HG03025 (cell line): ENCODE data around the gene SPTLC2.
A peak's percentile ranks its signal among the peaks of the same experiment; 100 is the strongest.
"Not testable (repeated sequence)": the region's sequence is repeated elsewhere in the genome, so short reads cannot be mapped to it uniquely, and the experiment has no call there.

Source experiments
- ATAC-seq: cut with Tn5 transposase; IDR thresholded peaks from one replicate; pipeline ENCODE4 v1.9.1; 2021; ENCODE audit warnings: mild to moderate bottlenecking, moderate library complexity; ENCODE audit not compliant: unreplicated experiment, low FRiP score

The SPTLC2 gene

DNA sequence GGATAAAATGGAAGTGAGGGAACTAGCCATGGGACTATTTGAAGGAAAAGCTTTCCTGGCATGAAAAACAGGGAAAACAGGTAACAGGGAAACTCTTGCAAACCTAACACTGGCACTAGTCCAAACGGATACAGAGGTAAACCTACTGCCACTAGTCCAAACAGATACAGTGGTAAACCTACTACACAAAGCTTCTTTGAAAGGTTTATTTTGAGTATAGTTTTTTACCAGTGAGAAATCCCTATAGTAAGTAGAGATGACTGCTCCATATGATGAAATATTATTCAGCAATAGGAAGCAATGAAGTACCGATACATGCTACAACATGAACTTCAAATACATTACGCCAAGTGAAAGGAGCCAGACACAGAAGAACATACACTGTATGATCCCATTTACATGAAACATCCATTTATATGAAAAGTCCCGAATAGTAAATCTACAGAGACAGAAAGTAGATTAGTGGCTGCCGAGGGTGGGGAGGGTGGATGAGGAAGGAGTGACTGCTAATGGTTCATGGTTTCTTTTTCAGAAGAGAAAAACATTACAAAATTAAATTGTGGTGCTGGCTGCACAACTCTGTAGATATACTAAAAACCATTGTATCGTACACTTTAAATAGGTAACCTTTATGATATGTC, 25.5 kb downstream of the SPTLC2 start:
- no peak for ATAC-seq

DNA sequence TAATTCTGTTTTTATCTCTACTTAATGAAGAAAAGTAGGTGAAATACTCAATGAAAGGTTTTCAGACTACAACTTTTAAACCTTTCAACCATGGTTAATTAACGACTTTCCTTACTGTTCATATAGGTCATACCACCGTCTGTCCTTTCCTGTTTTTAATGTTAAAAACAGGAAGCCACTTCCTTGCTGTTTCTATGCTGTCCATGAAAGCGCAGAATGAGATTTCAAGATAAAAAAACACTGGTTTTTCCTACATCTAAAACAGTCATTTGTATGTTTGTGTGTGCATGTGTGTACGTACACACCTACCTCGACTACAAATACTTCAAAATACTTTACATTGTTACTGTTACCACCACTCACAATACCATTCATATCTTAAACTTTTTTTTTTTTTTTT, 27.3 kb downstream of the SPTLC2 start:
- no peak for ATAC-seq

DNA sequence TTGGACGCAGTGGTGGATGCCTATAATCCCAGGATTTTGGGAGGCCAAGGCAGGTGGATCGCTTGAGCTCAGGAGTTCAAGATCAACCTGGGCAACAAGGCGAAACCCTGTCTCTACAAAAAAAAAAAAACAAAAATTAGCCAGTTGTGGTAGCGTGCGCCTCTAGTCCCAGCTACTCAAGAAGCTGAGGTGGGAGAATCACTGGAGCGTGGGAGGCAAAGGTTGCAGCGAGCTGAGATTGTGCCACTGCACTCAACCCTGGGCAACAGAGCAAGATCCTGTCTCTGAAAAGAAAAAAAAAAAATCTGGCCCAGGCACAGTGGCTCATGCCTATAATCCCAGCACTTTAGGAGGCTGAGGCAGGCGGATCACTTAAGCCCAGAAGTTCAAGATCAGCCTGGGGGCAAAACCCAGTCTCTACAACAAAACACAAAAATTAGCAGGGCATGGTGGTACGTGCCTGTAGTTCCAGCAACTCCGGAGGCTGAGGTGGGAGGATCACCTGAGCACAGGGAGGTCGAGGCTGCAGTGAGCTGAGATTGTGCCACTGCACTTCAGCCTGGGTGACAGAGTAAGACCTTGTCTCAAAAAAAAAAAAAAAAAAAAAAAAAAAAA, 27.9 kb downstream of the SPTLC2 start:
- ATAC-seq: not testable (repeated sequence)

DNA sequence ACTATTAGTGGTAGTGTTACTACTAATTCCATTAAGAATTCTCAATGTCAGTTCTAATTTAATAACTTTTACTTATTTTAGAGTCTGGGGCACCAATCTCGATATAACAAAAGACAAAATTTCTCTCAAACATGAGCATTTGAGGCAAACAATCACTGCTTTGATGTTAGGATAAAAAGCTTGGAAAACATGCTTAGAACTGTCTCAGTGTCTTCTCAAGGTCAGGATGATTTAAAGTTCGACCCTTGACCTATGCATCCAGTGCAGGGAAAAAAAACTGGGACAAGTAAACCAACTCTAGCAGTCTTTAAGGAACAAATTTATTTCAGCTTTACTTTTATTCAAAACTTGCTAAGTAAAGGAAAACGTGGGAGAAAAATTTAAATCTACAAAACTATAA, 31.1 kb downstream of the SPTLC2 start:
- no peak for ATAC-seq

DNA sequence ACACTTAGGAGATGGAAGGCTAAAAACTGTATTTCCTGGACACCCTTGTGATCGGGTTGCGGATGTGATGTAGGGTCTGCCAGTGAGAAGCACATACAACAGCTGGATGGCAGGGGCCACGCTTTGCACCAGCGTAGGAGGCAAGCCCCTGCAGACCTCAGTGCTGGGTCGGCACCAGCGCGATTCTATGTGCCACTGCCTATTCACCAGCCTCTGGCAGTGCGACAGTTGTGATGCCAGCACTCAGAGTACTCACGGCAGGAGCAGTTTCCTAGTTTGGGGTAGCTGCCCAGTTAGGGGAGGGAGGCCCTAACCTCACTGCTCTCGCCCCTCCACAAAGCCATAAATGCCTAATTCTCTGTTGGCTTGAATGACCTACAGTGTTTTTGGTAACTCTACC, 31.6 kb downstream of the SPTLC2 start:
- no peak for ATAC-seq

DNA sequence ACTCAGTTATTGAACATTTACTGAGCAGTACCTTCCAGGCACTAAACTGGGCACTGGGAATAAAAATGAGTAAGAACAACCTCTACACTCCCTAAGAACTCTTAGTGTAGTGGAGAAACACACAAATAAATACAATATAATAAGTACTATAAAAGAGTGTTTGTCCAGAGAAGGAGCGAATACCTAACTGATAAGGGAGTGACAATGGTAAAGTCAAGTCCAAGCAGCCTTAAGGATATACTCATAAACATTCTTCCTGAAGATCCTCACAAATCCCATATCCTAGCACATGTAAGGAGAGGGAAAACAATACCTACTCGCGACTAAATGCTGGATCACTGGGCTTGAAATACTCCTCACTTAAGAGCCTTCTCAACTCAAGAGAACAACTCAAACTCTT, 32.8 kb downstream of the SPTLC2 start:
- no peak for ATAC-seq

DNA sequence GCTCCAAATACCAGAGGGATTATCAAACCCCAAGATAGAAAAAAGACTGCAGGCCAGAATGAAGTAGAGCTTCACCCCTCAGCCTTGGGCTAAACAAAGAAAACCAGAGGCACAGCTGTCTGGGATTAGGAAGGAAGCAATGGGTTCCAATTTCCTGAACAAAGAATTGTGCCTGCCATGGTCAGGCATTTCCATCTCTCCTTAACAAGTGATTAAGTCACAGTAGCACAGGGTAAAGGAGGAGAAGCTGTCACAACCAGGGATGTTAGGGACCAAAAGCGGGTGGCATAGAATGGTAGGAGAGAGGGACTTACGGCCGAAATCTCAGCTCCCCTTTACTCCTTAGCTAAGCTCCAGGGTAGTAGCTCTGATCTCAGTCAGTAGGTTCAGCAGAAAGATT, 33.9 kb downstream of the SPTLC2 start:
- no peak for ATAC-seq

DNA sequence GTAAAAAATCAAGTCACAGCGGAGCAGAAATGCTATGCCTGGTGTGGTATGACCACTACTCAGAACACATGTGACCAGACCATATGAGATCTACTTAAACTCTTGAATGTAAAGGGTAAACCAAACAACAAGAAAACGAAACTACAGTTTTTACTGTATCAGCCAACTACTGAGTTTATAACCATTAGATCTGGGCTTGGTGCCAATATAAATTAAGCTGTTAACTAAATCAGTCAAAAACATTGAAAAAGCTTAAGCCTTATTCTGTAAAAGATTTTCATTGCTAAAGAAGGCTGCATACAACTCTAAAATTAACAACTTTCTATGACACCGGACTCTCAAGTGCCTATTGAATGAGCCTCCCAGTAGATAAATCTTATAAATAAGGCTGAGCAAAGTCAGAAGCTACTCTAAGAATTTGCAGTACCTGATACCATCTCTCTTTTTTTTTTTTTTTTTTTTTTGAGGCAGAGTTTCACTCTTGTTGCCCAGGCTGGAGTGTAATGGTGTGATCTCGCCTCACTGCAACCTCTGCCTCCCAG, 35.4 kb downstream of the SPTLC2 start:
- peak; percentile 83 for ATAC-seq

DNA sequence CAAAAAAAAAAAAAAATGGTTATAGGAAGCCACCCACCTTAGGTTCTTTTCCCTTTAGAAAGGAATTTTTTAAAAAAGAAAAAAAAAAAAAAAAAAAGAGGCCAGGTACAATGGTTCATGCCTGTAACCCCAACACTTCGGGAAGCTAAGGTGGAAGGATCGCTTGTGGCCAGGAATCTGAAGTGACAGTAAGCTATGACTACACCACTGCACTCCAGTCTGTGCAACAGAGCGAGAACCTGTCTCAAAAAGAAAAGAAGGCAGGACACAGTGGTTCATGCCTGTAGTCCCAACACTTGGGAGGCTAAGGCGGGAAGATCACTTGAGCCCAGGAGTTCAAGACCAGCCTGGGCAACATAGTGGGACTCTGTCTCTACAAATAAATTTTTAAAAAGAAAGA, 36.0 kb downstream of the SPTLC2 start:
- ATAC-seq: no peak

DNA sequence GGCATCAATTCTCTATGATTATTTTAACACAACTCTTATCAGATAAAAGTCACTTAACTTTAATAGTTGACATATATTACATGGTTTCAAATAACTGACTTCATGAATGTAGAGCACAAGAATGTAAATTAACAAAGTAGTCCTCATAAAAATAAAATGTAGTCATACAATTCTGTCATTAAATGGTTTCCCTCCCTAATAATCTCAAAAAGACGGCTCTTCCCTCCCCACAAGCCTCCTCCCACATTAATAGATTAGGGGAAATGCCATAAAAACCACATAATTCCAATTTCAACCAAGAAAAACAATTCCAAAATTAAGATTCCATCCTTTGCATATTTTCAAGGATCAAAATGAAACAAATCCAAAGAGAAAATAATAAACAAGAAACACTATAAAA, 36.7 kb downstream of the SPTLC2 start:
- no peak for ATAC-seq

DNA sequence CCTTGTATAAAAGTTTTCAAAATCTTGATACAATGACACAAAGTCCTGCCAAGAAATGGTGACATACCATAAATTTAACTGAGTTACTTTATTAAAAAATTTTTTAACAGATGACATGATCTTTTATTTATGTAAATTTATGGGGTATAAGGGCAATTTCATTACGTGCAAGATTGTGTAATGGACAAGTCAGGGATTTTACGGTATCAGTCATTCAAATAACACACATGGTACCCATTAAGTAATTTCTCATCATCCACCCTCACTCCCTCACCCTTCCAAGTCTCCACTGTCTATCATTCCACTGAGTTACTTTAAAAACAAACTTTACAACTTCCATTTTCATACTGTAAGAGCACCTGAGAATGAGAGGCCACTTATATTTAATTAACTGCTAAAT, 37.4 kb downstream of the SPTLC2 start:
- ATAC-seq: no peak

DNA sequence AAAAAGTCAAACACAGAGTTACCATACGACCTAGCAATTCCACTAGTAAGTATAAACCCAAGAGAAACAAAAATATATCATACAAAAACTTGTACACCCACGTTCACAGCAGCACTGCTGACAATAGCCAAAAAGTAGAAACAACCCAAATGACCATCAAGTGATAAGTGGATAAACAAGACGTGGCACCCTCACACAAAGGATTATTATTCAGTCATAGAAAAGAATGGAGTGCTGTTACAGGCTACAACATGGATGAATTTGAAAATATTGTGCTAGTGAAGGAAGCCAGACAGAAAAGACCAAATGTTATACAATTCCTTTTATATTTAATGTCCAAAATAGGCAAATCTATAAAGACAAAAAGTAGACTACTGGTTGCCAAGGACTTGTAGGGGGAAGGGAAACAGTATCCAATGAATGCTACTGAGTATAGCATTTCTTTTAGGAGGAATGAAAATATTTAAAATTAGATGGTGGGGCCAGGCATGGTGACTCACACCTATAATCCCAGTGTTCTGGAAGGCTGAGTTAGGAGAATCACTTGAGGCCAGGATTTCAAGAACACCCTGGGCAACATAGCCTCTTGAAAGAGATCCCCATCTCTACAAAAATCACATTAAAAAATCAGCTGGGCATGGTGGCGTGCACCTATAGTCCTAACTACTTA, 41.9 kb downstream of the SPTLC2 start:
- no peak for ATAC-seq

DNA sequence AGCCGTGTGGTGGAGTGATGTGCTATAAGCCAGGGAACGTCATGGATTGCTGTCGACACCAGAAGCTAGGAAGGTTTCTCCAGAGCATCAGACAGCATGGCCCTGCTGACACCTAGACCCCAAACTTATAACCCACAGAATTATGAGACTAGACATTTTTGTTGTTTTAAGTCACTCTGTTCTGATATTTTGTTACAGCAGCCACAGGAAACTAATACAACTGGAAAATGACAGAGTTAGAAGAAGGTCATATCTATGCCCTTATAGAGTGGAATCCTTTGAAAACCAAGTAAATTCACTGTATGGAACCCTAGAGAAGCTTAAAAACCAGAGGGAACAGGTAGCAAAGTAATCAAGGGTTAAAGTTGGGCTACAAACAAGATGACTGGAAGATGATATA, 42.5 kb downstream of the SPTLC2 start:
- no peak for ATAC-seq

DNA sequence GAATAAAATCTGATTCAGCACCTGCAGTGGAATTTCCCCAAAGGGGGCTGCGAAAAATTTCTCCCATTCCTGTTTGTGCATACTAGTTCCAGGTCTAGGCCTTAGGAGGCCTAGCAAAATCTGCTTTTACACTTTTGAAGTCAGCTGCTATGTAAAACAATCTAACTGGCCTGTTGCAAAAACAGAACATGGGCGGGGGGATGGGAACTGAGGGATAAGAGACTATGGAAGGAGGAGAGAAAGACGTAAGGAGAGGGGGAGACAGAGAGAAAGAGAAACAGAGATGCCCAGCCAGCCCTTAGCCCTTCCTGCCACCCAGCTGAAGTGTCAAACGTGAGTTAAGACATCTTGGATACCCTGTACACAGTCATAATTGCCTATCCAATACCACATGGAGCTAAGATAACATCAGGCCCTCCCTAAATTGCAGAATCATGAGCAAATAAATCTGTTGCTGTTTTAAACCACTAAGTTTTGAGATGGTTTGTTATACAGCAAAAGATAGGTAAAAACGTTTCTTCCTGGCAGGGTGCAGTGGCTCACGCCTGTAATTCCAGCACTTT, 45.6 kb downstream of the SPTLC2 start:
- no peak for ATAC-seq

DNA sequence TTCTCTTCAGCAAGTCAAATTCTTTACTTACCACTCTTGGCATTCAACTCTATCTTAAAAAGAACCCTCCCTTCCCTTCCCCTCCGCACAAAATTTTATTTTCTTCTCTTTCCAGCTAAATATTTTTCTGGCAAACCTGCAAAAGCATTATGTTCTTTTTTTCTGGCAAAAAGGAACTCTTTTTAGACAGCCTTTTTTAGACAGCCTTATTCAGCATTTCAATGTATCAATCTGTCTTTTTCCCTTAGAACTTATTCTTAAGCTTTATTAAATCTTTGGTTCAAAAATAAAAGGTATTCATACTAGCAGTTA, 50.5 kb downstream of the SPTLC2 start:
- ATAC-seq: no peak

DNA sequence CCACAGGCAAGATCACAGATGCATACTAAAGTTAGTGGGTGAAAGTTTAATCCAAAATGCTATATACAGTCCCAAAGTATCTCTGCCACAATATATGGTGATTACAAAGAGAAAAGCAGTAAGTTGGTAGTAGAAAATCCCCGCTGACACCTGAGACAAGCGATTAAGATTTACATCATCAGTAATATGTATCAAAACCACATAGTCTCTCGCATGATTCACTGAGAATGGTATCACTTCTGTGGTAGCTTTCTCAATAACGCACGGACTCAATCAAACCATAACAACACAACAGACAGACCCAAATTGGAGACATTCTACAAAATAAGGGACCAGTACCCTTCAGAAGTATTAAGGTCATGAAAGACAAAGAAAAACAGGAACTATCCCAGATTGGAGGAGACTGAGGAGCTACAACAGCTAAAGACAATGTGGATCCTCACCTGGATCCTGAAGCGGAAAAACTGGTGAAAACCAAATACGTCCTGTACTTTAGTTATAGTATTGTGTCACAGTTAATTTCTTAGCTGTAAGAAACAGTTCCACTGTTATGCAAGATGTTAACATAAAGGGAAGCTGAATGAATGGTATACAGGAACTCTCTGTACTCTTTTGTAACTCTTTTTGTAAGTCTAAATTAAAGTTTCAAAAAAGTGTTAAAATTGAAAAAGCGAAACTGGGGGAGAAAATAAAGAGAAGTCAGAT, 51.0 kb downstream of the SPTLC2 start:
- no peak for ATAC-seq

DNA sequence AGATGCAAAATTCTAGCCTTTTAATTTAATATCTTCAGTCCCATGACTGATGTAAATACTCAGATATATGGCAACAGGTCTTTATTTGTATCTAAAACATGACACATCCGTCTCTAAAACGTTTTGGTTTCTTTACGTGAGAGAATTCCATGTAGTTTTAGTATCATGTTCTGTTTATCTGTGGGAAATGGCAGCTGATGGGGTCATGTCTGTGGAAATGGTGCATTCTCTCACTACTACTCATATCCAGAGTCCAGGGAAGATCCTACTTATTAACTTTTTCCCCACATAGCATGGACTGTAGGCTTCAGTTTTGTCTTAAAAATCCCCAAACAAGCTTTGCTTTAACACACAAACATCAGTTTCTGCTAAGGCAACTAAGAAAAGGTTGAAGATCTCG, 53.8 kb downstream of the SPTLC2 start:
- no peak for ATAC-seq

DNA sequence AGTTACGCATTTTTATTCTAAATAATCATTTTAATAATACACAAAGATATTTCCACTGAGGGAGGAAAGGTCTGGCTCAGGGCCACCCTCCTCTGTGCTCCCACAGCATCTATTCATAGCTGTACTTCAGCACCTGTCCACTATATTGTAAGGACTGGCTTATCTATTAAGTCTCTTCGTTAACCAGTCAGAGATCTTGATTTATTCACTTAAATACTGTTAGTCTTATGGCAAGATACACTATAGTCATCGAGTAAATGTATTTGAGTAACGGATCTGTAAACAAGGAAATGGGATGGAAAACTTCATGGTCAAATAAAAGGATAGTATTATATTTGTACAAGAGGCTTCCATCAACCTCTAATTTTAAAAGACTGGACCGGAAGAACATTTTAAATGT, 54.6 kb downstream of the SPTLC2 start:
- ATAC-seq: no peak

DNA sequence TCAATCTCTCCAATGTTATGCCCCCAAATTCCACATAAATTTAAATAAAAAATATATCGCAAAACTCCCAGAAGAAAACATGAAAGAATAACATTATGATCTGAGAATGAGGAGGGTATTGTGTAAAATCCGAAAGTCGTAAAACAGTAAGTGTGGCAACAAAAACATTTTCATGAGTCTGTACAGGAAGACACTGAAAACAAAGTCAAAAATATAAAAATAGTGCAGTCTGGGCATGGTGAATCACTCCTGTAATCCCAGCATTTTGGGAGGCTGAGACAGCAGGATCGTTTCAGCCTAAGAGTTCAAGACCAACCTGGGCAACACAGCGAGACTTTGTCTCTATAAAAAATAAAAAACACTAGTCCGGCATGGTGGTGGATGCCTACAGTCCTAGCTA, 57.1 kb downstream of the SPTLC2 start:
- no peak for ATAC-seq

DNA sequence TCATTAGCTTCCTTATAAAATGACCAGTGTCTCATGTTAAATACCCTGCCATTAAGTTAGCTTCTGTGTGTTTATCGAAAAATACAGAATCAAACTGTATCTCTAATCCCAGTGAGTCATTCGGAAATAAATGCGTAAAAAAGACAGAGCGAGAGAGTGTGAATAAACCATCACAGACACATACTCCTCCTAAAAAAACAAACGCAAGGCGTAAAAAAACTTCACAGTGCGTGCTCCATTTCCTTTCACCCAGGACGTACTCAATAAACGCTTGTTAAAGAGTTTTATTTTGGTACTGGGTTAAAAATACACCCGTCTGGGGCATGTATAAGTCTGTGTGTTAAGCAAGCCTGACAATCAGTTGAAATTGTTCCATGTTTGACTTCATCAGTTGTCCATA, 59.0 kb downstream of the SPTLC2 start:
- no peak for ATAC-seq

DNA sequence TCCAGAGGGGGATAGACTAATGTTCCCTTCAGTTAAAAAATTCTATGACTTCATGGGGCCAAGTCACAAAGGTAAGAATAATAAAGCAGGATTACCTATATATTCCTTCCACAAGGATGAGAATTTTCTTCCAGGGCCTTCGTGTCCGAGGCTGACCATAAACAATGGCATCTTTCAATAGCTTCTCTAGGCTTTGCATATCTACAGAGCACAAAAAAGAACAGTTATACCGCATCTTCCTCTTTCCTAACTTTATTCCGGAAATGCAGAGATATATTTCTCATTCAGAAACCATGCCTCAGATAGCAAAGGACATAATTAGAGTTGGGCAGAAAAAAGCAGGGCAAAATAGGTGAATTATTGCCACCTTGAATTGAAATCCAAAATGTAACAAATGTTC, 59.5 kb downstream of the SPTLC2 start:
- no peak for ATAC-seq
